ENCODE measurements around the gene BLVRB. TPM values are rescaled to one million over a fixed set of nuclear protein-coding genes. Genes with fewer than 3 reads are reported as not detected.

The BLVRB gene
- total and polyA plus RNA-seq, 2 donors (not counting 3 experiments of a cell fraction or from before 2014, with no cell fraction given) = 30.8 to 113 TPM

DNA sequence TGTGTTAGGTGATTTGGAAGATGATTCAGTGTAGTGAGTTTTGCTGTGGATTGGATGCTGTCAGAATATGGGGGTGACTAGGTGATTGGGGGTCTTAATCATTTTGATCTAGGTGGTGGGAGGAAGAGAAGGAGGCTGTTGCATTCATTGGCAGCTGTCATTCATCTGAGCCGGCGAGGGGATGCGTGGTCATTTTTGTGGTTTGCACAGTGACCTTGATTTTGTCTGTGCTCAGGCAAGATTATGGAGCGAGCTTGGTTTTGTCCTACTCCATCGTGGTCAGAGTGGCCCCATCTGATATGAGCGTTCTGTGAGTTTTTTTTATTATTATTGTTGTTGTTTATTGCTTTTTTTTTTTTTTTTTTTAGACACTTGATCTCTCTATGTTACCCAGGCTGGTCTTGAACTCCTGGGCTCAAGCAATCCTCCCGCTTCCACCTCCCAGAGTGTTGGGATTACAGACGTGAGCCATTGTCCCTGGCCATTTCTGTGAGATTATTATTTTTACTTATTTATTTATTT lies 43.3 kb upstream of the BLVRB start:
- Histone ChIP-seq H3K4me3 (replicated peaks in 1 of 3; ENCODE audit: insufficient read depth in 1 of 3, low read depth in 1 of 3, low read length in 3 of 3) (no peak overlapping the region), H3K27ac (ENCODE audit: insufficient read depth, low read depth, low read length) (no peak overlapping the region), H3K9me1 (replicated peaks; ENCODE audit: control insufficient read depth, extremely low read depth, insufficient read depth, low read length) (no peaks in the 10 kb centered on the region), H3K36me3 (ENCODE audit: control insufficient read depth in 2 of 2, extremely low read depth in 1 of 2, insufficient read depth in 2 of 2, low read length in 2 of 2) (no peaks in the 10 kb centered on the region), H3K4me1 (ENCODE audit: control insufficient read depth, extremely low read depth, insufficient read depth, low read length) (no peaks in the 10 kb centered on the region), H3K9me3 (replicated peaks; ENCODE audit: control insufficient read depth, insufficient read depth, low read length) (no peaks in the 10 kb centered on the region), H3K27me3 (ENCODE audit: control insufficient read depth in 2 of 2, insufficient read depth in 2 of 2, low read length in 2 of 2) (peaks cover 16 to 18% of the 10 kb centered on the region in 2 experiments), H3K79me2 (ENCODE audit: control insufficient read depth, insufficient read depth, low read length) (no peaks in the 10 kb centered on the region), H4K20me1 (replicated peaks; ENCODE audit: control insufficient read depth, extremely low read depth, insufficient read depth, low read length) (no peaks in the 10 kb centered on the region), H3K4me2 (ENCODE audit: insufficient read depth, low read length) (no peak overlapping the region), H2AFZ (ENCODE audit: low read depth, low read length) (no peak overlapping the region), H3K9ac (replicated peaks; ENCODE audit: extremely low read depth, insufficient read depth, low read length) (no peak overlapping the region)
- no TSS peak for BruUV-seq (replicated peaks)
- DNase-seq (ENCODE audit: low read depth, low spot score) (no peak), FAIRE-seq (no peak)
- dilution Hi-C loops (cut with MboI; ENCODE audit: extremely low pct_ligation_motif_present, low sequenced_read_pairs) (no loop called here), intact Hi-C loops (cut with micrococcal nuclease) (no loop called here)
- TF ChIP-seq EZH2 (IDR thresholded peaks at IDR 0.05; ENCODE audit: borderline replicate concordance, low read depth, low read length, severe bottlenecking) (no peak), CTCF (IDR thresholded peaks at IDR 0.05; ENCODE audit: extremely low read depth in 1 of 2, insufficient read depth in 1 of 2, low read depth in 1 of 2, low read length in 2 of 2) (no peak), FOS (IDR thresholded peaks at IDR 0.05; ENCODE audit: borderline replicate concordance, insufficient read depth, low read length) (no peak), GATA2 (IDR thresholded peaks at IDR 0.05; ENCODE audit: insufficient read depth, insufficient read length, low read depth, low read length) (no peak), POLR2A (IDR thresholded peaks at IDR 0.05; ENCODE audit: low read depth, low read length) (no peak)
- ChIA-PET CTCF (no interaction called here), POLR2A (no interaction called here)

DNA sequence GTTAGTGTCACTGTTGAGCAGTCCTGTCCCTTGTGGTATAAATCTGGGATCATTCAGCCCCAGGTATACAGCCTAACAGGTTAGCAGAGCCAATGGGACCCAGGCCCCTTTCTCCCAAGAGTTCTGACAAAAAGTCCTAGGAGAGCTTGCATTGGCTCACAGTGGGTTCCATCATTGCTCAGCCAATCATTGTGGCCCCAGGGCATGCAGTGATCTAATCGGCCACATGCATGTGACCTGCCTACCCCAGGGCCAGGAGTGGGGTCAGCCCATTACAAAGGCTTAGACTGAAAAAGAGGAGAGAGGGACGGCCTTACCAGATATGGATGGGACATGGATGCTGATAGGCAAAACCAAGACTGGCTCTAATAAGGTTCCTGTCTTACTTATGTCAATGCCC lies 42.3 kb upstream of the BLVRB start:
- no TSS peak for BruUV-seq (replicated peaks)
- H3K9ac ChIP-seq (replicated peaks; ENCODE audit: extremely low read depth, insufficient read depth, low read length) = no peak overlapping the region
- H4K20me1 ChIP-seq (replicated peaks; ENCODE audit: control insufficient read depth, extremely low read depth, insufficient read depth, low read length) = no peaks in the 10 kb centered on the region
- dilution Hi-C loops (cut with MboI; ENCODE audit: extremely low pct_ligation_motif_present, low sequenced_read_pairs) = no loop called here
- no peaks in the 10 kb centered on the region for H3K4me1 ChIP-seq (ENCODE audit: control insufficient read depth, extremely low read depth, insufficient read depth, low read length)
- H3K27ac ChIP-seq (ENCODE audit: insufficient read depth, low read depth, low read length) = no peak overlapping the region
- no peak overlapping the region for H3K4me2 ChIP-seq (ENCODE audit: insufficient read depth, low read length)
- FAIRE-seq (no peak), DNase-seq (ENCODE audit: low read depth, low spot score) (no peak)
- no peak overlapping the region for H2AFZ ChIP-seq (ENCODE audit: low read depth, low read length)
- H3K4me3 ChIP-seq (replicated peaks in 1 of 3; ENCODE audit: insufficient read depth in 1 of 3, low read depth in 1 of 3, low read length in 3 of 3) = no peak overlapping the region
- no peaks in the 10 kb centered on the region for H3K36me3 ChIP-seq (ENCODE audit: control insufficient read depth in 2 of 2, extremely low read depth in 1 of 2, insufficient read depth in 2 of 2, low read length in 2 of 2)
- intact Hi-C loops (cut with micrococcal nuclease) = no loop called here
- H3K9me1 ChIP-seq (replicated peaks; ENCODE audit: control insufficient read depth, extremely low read depth, insufficient read depth, low read length) = no peaks in the 10 kb centered on the region
- no peaks in the 10 kb centered on the region for H3K79me2 ChIP-seq (ENCODE audit: control insufficient read depth, insufficient read depth, low read length)
- peaks cover 9% of the 10 kb centered on the region in 2 experiments for H3K27me3 ChIP-seq (ENCODE audit: control insufficient read depth in 2 of 2, insufficient read depth in 2 of 2, low read length in 2 of 2)
- ChIA-PET POLR2A (no interaction called here), CTCF (no interaction called here)
- TF ChIP-seq EZH2 (IDR thresholded peaks at IDR 0.05; ENCODE audit: borderline replicate concordance, low read depth, low read length, severe bottlenecking) (no peak), GATA2 (IDR thresholded peaks at IDR 0.05; ENCODE audit: insufficient read depth, insufficient read length, low read depth, low read length) (no peak), CTCF (IDR thresholded peaks at IDR 0.05; ENCODE audit: extremely low read depth in 1 of 2, insufficient read depth in 1 of 2, low read depth in 1 of 2, low read length in 2 of 2) (no peak), MYC (IDR thresholded peaks at IDR 0.05; ENCODE audit: low read depth, low read length) (no peak), JUN (IDR thresholded peaks at IDR 0.05; ENCODE audit: borderline replicate concordance, insufficient read depth, insufficient read length, low read depth) (no peak), POLR2AphosphoS5 (IDR thresholded peaks at IDR 0.05; ENCODE audit: insufficient read depth, low read depth, low read length) (no peak), POLR2A (IDR thresholded peaks at IDR 0.05; ENCODE audit: low read depth, low read length) (no peak), MAX (IDR thresholded peaks at IDR 0.05; ENCODE audit: insufficient read depth, insufficient read length) (no peak), FOS (IDR thresholded peaks at IDR 0.05; ENCODE audit: borderline replicate concordance, insufficient read depth, low read length) (no peak)
- no peaks in the 10 kb centered on the region for H3K9me3 ChIP-seq (replicated peaks; ENCODE audit: control insufficient read depth, insufficient read depth, low read length)
